H9 (cell line): ENCODE measurements around the gene RPLP2. TPM values are rescaled to one million over a fixed set of nuclear protein-coding genes. Genes with fewer than 3 reads are reported as not detected.

Experiments used
- DNase-seq: peaks from one replicate; pipeline ENCODE4 v3.0.0-alpha.2; 2017
- H2AFZ ChIP-seq: one replicate; pipeline ENCODE4 v1.6.1; 2013; ENCODE audit warnings: mild to moderate bottlenecking, low read length, control low read depth, moderate library complexity
- H2AK5ac ChIP-seq: 2 replicates; pipeline ENCODE4 v1.6.1; 2013; ENCODE audit warnings: low read length, control low read depth, mixed read lengths; ENCODE audit not compliant: insufficient read length
- H2BK120ac ChIP-seq: one replicate; pipeline ENCODE4 v1.6.1; 2013; ENCODE audit warnings: low read depth, mild to moderate bottlenecking, low read length, control low read depth, inconsistent platforms; ENCODE audit not compliant: poor library complexity, severe bottlenecking
- H2BK12ac ChIP-seq: 2 replicates; pipeline ENCODE4 v1.6.1; 2013; ENCODE audit warnings: low read length, control low read depth, mixed read lengths, low read depth; ENCODE audit not compliant: insufficient read length
- H2BK15ac ChIP-seq: 2 replicates; pipeline ENCODE4 v1.6.1; 2013; ENCODE audit warnings: low read depth, low read length, control low read depth
- H2BK20ac ChIP-seq: one replicate; pipeline ENCODE4 v1.6.1; 2013; ENCODE audit warnings: low read depth, mild to moderate bottlenecking, low read length, control low read depth, inconsistent platforms; ENCODE audit not compliant: poor library complexity, severe bottlenecking
- H2BK5ac ChIP-seq: 2 replicates; pipeline ENCODE4 v1.6.1; 2013; ENCODE audit warnings: low read length, control low read depth, mixed read lengths; ENCODE audit not compliant: insufficient read length
- H3K14ac ChIP-seq: 2 replicates; pipeline ENCODE4 v1.6.1; 2013; ENCODE audit warnings: low read length, control low read depth; ENCODE audit not compliant: insufficient read depth
- H3K18ac ChIP-seq: 2 replicates; pipeline ENCODE4 v1.6.1; 2013; ENCODE audit warnings: low read depth, mild to moderate bottlenecking, mixed read lengths, low read length, control low read depth; ENCODE audit not compliant: insufficient read length
- H3K23ac ChIP-seq: 2 replicates; pipeline ENCODE4 v1.6.1; 2013; ENCODE audit warnings: low read length, control low read depth, mixed read lengths, low read depth; ENCODE audit not compliant: insufficient read length
- H3K23me2 ChIP-seq: 2 replicates; pipeline ENCODE4 v1.6.1; 2013; ENCODE audit warnings: low read depth, mild to moderate bottlenecking, mixed read lengths, low read length, control low read depth; ENCODE audit not compliant: insufficient read length, poor library complexity, severe bottlenecking
- H3K27ac ChIP-seq: 2 replicates; pipeline ENCODE4 v1.5.1; 2013; ENCODE audit warnings: low read length, control low read depth, mixed read lengths, low read depth; ENCODE audit not compliant: insufficient read length
- H3K27me3 ChIP-seq: 2 replicates; pipeline ENCODE4 v1.6.1; 2013; ENCODE audit warnings: low read length, control low read depth, inconsistent platforms; ENCODE audit not compliant: insufficient read depth
- H3K4ac ChIP-seq: 2 replicates; pipeline ENCODE4 v1.6.1; 2013; ENCODE audit warnings: low read depth, mild to moderate bottlenecking, control low read depth, inconsistent platforms, low read length, moderate library complexity
- H3K4me1 ChIP-seq: 2 replicates; pipeline ENCODE4 v1.6.1; 2013; ENCODE audit warnings: low read length, control low read depth, inconsistent platforms; ENCODE audit not compliant: insufficient read depth
- H3K4me2 ChIP-seq: 2 replicates; pipeline ENCODE4 v1.6.1; 2013; ENCODE audit warnings: low read length, control low read depth, mixed read lengths; ENCODE audit not compliant: insufficient read length, insufficient read depth
- H3K56ac ChIP-seq: 2 replicates; pipeline ENCODE4 v1.6.1; 2013; ENCODE audit warnings: low read depth, mild to moderate bottlenecking, mixed read lengths, low read length, control low read depth; ENCODE audit not compliant: insufficient read length
- H3K79me1 ChIP-seq: 2 replicates; pipeline ENCODE4 v1.6.1; 2013; ENCODE audit warnings: low read depth, mild to moderate bottlenecking, moderate library complexity, low read length, control low read depth, inconsistent platforms; ENCODE audit not compliant: insufficient read depth, poor library complexity, severe bottlenecking
- H3K79me2 ChIP-seq: 2 replicates; pipeline ENCODE4 v1.6.1; 2013; ENCODE audit warnings: low read length, control low read depth, inconsistent platforms; ENCODE audit not compliant: insufficient read depth
- H3K9ac ChIP-seq: 2 replicates; pipeline ENCODE4 v1.6.1; 2013; ENCODE audit warnings: low read length, control low read depth, mixed read lengths; ENCODE audit not compliant: insufficient read length; ENCODE audit errors: extremely low read depth
- H3K9me3 ChIP-seq: one replicate; pipeline ENCODE4 v1.6.1; 2013; ENCODE audit warnings: low read depth, low read length, inconsistent platforms; ENCODE audit not compliant: control insufficient read depth
- H3T11ph ChIP-seq: one replicate; pipeline ENCODE4 v1.6.1; 2013; ENCODE audit warnings: mild to moderate bottlenecking, low read length, control low read depth, inconsistent platforms
- H4K20me1 ChIP-seq: one replicate; pipeline ENCODE4 v1.6.1; 2013; ENCODE audit not compliant: control insufficient read depth, insufficient read length, insufficient read depth
- H4K5ac ChIP-seq: 2 replicates; pipeline ENCODE4 v1.6.1; 2013; ENCODE audit warnings: low read depth, mild to moderate bottlenecking, mixed read lengths, low read length, control low read depth; ENCODE audit not compliant: insufficient read length
- H4K8ac ChIP-seq: replicated peaks from 2 replicates; pipeline ENCODE4 v1.6.1; 2013; ENCODE audit warnings: low read length, control low read depth, mixed read lengths, low read depth; ENCODE audit not compliant: insufficient read length
- H4K91ac ChIP-seq: 2 replicates; pipeline ENCODE4 v1.6.1; 2013; ENCODE audit warnings: low read depth, mild to moderate bottlenecking, moderate library complexity, mixed read lengths, low read length, control low read depth; ENCODE audit not compliant: insufficient read length
- H3K27ac Mint-ChIP-seq, 3 experiments: 2 replicates in 2 of 3; 3 replicates in 1 of 3; pipeline ENCODE4 v1.8.0; 2020 to 2021; ENCODE audit warnings: mixed read lengths in 3 of 3, mild to moderate bottlenecking in 1 of 3, moderate library complexity in 1 of 3
- H3K27me3 Mint-ChIP-seq: 2 replicates; pipeline ENCODE4 v1.8.0; 2021; ENCODE audit warnings: low read depth, mild to moderate bottlenecking, moderate library complexity, mixed read lengths
- H3K36me3 Mint-ChIP-seq, 3 experiments: 2 replicates in 2 of 3; 3 replicates in 1 of 3; pipeline ENCODE4 v1.8.0; 2020 to 2021; ENCODE audit warnings: low read depth in 3 of 3, mixed read lengths in 3 of 3; ENCODE audit not compliant: insufficient read depth in 1 of 3
- H3K4me1 Mint-ChIP-seq, 2 experiments: 2 replicates each; pipeline ENCODE4 v1.8.0; 2020; ENCODE audit warnings: mixed read lengths in 2 of 2
- H3K4me3 Mint-ChIP-seq, 2 experiments: 2 replicates in 1 of 2; 3 replicates in 1 of 2; pipeline ENCODE4 v1.8.0; 2020 to 2021; ENCODE audit warnings: mild to moderate bottlenecking in 2 of 2, mixed read lengths in 2 of 2, moderate library complexity in 1 of 2
- H3K9me3 Mint-ChIP-seq, 2 experiments: 2 replicates in 1 of 2; 3 replicates in 1 of 2; pipeline ENCODE4 v1.8.0; 2020; ENCODE audit warnings: mild to moderate bottlenecking in 2 of 2, mixed read lengths in 2 of 2, moderate library complexity in 1 of 2
- CTCF ChIP-seq: fragments of 200-600 bp; sonication (generic); conservative IDR thresholded peaks from 3 replicates; pipeline ENCODE4 v1.8.0; 2021; ENCODE audit warnings: antibody characterized with exemption, mild to moderate bottlenecking
- WGBS: extraction: QIAGEN DNeasy Blood & Tissue Kit; methylation state at CpG from one replicate; pipeline ENCODE4 v1.1.7; 2013; ENCODE audit warnings: missing lambda C conversion rate, low lambda C conversion rate, mixed read lengths; ENCODE audit not compliant: insufficient read length; ENCODE audit errors: extremely low coverage; 5-methylcytosine and 5-hydroxymethylcytosine counted together
- total RNA-seq: library from RNA; stranded (reverse); gene quantifications from 2 replicates; pipeline ENCODE4 v1.2.1, GENCODE V29; 2021

The RPLP2 gene
- total RNA-seq, 1 experiment from 2014 or later: 2,138 TPM

DNA sequence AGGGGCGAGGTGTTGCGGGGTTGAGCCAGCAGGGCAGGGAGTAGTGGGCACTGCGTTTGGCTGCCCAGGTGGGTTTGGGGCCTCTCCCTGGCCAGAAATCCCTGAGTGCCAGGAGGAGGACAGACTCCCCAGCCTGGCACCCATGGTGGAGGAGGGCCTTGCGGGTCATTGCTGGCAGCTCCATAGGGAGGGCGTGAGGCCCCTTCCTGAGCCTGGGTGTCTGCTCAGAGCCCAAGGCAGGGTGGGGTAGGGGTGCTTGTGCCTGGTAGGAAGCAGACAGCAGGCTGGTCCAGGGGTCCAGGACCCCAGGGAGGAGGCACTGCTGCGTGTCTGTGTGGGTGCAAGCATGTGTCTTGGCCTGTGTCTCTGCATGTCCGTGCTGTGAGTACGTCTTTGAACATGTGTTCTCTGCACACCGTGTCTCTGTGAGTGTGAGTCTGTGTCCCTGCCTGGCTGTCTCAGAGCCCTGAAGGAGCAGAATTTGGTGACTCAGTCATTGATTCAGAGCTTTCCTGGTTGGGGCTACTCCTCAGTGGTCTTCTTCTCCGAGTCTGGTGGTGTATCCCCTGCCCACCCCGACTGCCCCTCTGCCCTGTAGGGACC is 36.8 kb downstream of the RPLP2 start:
- peaks cover 11 to 32% of the 10 kb centered on the region in 2 experiments for H3K4me1 Mint-ChIP-seq
- H3K36me3 Mint-ChIP-seq: no peaks in the 10 kb centered on the region
- Histone ChIP-seq H3T11ph (no peak overlapping the region), H3K27me3 (no peaks in the 10 kb centered on the region; the same call in 1 of the 2 replicates), H2AK5ac (no peak overlapping the region), H3K27ac (no peak overlapping the region), H4K8ac (no peak overlapping the region), H4K5ac (no peak overlapping the region), H3K56ac (no peak overlapping the region), H3K18ac (no peak overlapping the region), H3K4ac (no peak overlapping the region), H2BK12ac (no peak overlapping the region), H3K23me2 (peaks cover 24% of the 10 kb centered on the region), H2AFZ (no peak overlapping the region), H3K4me2 (no peak overlapping the region), H3K4me1 (peaks cover 2% of the 10 kb centered on the region; the same call in 1 of the 2 replicates), H2BK5ac (no peak overlapping the region), H4K91ac (no peak overlapping the region), H4K20me1 (peaks cover 6% of the 10 kb centered on the region), H3K79me2 (no peaks in the 10 kb centered on the region; the same call in 1 of the 2 replicates), H2BK15ac (no peak overlapping the region), H3K9me3 (no peaks in the 10 kb centered on the region), H2BK20ac (no peak overlapping the region), H3K23ac (no peak overlapping the region), H3K14ac (no peak overlapping the region; the same call in 1 of the 2 replicates), H3K9ac (no peak overlapping the region), H2BK120ac (no peak overlapping the region), H3K79me1 (peaks cover 2% of the 10 kb centered on the region)
- no peak for DNase-seq
- peaks cover 7% of the 10 kb centered on the region for H3K27me3 Mint-ChIP-seq
- H3K9me3 Mint-ChIP-seq: no peaks in the 10 kb centered on the region
- H3K4me3 Mint-ChIP-seq: peak overlapping the region in 1 of 2 experiments; percentile 35; a peak in 2 of 5 replicates
- peak overlapping the region in 1 of 3 experiments; percentile 59; a peak in 1 of 7 replicates for H3K27ac Mint-ChIP-seq
- no peak for TF ChIP-seq CTCF
- no CpG with 5 or more reads among the region's 11 CpGs for WGBS
